GM12878 (cell line): ENCODE measurements around the gene SLC25A27. TPM values are rescaled to one million over a fixed set of nuclear protein-coding genes. Genes with fewer than 3 reads are reported as not detected.

Experiments
- ATAC-seq: fragments of 200-7000 bp; cut with Tn5 transposase; 3 replicates; pipeline ENCODE4 v1.9.1; 2020; ENCODE audit warnings: mild to moderate bottlenecking, moderate library complexity
- BruUV-seq: library from RNA; stranded (reverse); fragments of 400-500 nt; replicated peaks from 2 replicates; lab custom pipeline; 2021; lab: Mats Ljungman, UMichigan
- CTCF ChIA-PET: fragments of 300-600 bp; sonication (Branson Sonifier 250); formaldehyde crosslinking; extraction: SDS; loops from one replicate; lab custom pipeline; 2021; ENCODE audit warnings: inconsistent platforms; lab: Yijun Ruan, JAX
- POLR2A ChIA-PET: fragments of 350-600 bp; formaldehyde crosslinking; extraction: SDS; loops from one replicate; lab custom pipeline; 2021; ENCODE audit warnings: inconsistent platforms; lab: Charles Lee
- RAD21 ChIA-PET: fragments of 300-600 bp; sonication (Branson Sonifier 250); formaldehyde crosslinking; loops from one replicate; lab custom pipeline; 2023; ENCODE audit warnings: antibody characterized with exemption; ENCODE audit not compliant: unreplicated experiment; lab: Charles Lee
- SMC1A ChIA-PET: fragments of 300-600 bp; sonication (Branson Sonifier 250); formaldehyde crosslinking; loops from one replicate; lab custom pipeline; 2023; ENCODE audit not compliant: unreplicated experiment, uncharacterized antibody; lab: Charles Lee
- DNase-seq: peaks from one replicate; pipeline ENCODE4 v3.0.0-alpha.2; 2011; ENCODE audit warnings: low read depth, low spot score
- FAIRE-seq: peaks from 3 replicates; lab custom pipeline; 2011; peaks lifted over from hg19 to GRCh38; lab: Jason Lieb, UNC
- H2AFZ ChIP-seq: 2 replicates; pipeline ENCODE4 v1.6.0; 2011; ENCODE audit warnings: low read depth, low read length, control low read depth; ENCODE audit not compliant: control insufficient read depth
- H3K27ac ChIP-seq: 2 replicates; pipeline ENCODE4 v1.5.1; 2011; ENCODE audit warnings: control low read depth; ENCODE audit not compliant: control insufficient read depth, insufficient read depth
- H3K27me3 ChIP-seq, 2 experiments: replicated peaks in 1 of 2; 2 replicates each; pipeline versions ENCODE4 v1.6.0 to v1.6.1; 2011; ENCODE audit warnings: low read length in 1 of 2; ENCODE audit not compliant: control insufficient read depth in 2 of 2, insufficient read depth in 2 of 2
- H3K36me3 ChIP-seq, 2 experiments: 2 replicates each; pipeline ENCODE4 v1.5.1; 2011; ENCODE audit warnings: low read length in 1 of 2; ENCODE audit not compliant: control insufficient read depth in 2 of 2, insufficient read depth in 2 of 2
- H3K4me1 ChIP-seq: 2 replicates; pipeline ENCODE4 v1.6.1; 2011; ENCODE audit warnings: mild to moderate bottlenecking, low read length, moderate library complexity, mixed read lengths; ENCODE audit not compliant: control insufficient read depth, insufficient read depth
- H3K4me2 ChIP-seq: 2 replicates; pipeline ENCODE4 v1.6.0; 2011; ENCODE audit warnings: control low read depth; ENCODE audit not compliant: control insufficient read depth, insufficient read depth
- H3K4me3 ChIP-seq: fragments of 200-600 bp; sonication (generic); 2 replicates; pipeline ENCODE4 v1.5.1; 2016
- H3K79me2 ChIP-seq: 2 replicates; pipeline ENCODE4 v1.6.0; 2011; ENCODE audit warnings: low read length; ENCODE audit not compliant: control insufficient read depth, insufficient read depth
- H3K9ac ChIP-seq: 2 replicates; pipeline ENCODE4 v1.8.0; 2011; ENCODE audit warnings: low read length, control low read depth, mixed read lengths; ENCODE audit not compliant: control insufficient read depth, insufficient read depth
- H3K9me3 ChIP-seq: replicated peaks from 3 replicates; pipeline ENCODE4 v1.5.1; 2011; ENCODE audit warnings: mild to moderate bottlenecking, low read length; ENCODE audit not compliant: control insufficient read depth, insufficient read depth
- H4K20me1 ChIP-seq: 2 replicates; pipeline ENCODE4 v1.6.0; 2011; ENCODE audit not compliant: control insufficient read depth, insufficient read depth
- ATF7 ChIP-seq: fragments of 450-650 bp; IDR thresholded peaks from 2 replicates; pipeline ENCODE4 v1.6.1; 2016; ENCODE audit warnings: low read depth, mild to moderate bottlenecking
- CBFB ChIP-seq: IDR thresholded peaks from 2 replicates; pipeline ENCODE4 v1.6.1; 2016; ENCODE audit warnings: antibody characterized with exemption, low read depth
- FOXM1 ChIP-seq: IDR thresholded peaks from 2 replicates; pipeline ENCODE4 v1.6.1; 2012; ENCODE audit warnings: low read depth, mild to moderate bottlenecking, inconsistent platforms, low read length, moderate library complexity
- IKZF2 ChIP-seq, 2 experiments: fragments of 450-650 bp; IDR thresholded peaks; 2 replicates each; pipeline ENCODE4 v1.6.1; 2017; ENCODE audit warnings: mild to moderate bottlenecking in 2 of 2, moderate library complexity in 2 of 2
- MLLT1 ChIP-seq: fragments of 450-650 bp; IDR thresholded peaks from 2 replicates; pipeline ENCODE4 v1.6.1; 2016; ENCODE audit warnings: mild to moderate bottlenecking
- MXI1 ChIP-seq: fragments of 150-350 bp; IDR thresholded peaks from 2 replicates; pipeline ENCODE4 v1.6.1; 2011; ENCODE audit warnings: low read depth, mild to moderate bottlenecking, inconsistent platforms, low read length, improper control_type of control experiment
- MYC ChIP-seq: IDR thresholded peaks from 2 replicates; pipeline ENCODE4 v1.6.1; 2011; ENCODE audit warnings: mild to moderate bottlenecking, low read length, moderate library complexity, inconsistent platforms; ENCODE audit not compliant: insufficient read depth, insufficient replicate concordance, insufficient read length, severe bottlenecking
- NFIC ChIP-seq: IDR thresholded peaks from 2 replicates; pipeline ENCODE4 v1.6.1; 2012; ENCODE audit warnings: low read depth, mild to moderate bottlenecking, inconsistent platforms, low read length, moderate library complexity
- NFYA ChIP-seq: IDR thresholded peaks from 2 replicates; pipeline ENCODE4 v1.6.1; 2011; ENCODE audit warnings: low read depth, mild to moderate bottlenecking, low read length, improper control_type of control experiment, borderline replicate concordance
- PAX5 ChIP-seq: IDR thresholded peaks from 2 replicates; pipeline ENCODE4 v1.6.1; 2011; ENCODE audit warnings: low read depth, low read length, borderline replicate concordance
- PML ChIP-seq: IDR thresholded peaks from 2 replicates; pipeline ENCODE4 v1.6.1; 2012; ENCODE audit warnings: low read length, inconsistent platforms
- RELA ChIP-seq: fragments of 450-650 bp; IDR thresholded peaks from 2 replicates; pipeline ENCODE4 v1.8.0; 2014; ENCODE audit warnings: borderline replicate concordance; ENCODE audit not compliant: partially characterized antibody
- RUNX3 ChIP-seq: IDR thresholded peaks from 2 replicates; pipeline ENCODE4 v1.6.1; 2012; ENCODE audit warnings: low read length, inconsistent platforms
- WGBS: methylation state at CpG from one replicate; pipeline ENCODE4 v1.1.6; 2016; ENCODE audit warnings: low lambda C conversion rate; ENCODE audit not compliant: insufficient replicate concordance, insufficient coverage; ENCODE audit errors: missing lambda C conversion rate; 5-methylcytosine and 5-hydroxymethylcytosine counted together
- in situ Hi-C: fragments of 300-500 bp; cut with MboI; formaldehyde crosslinking; loops from 9 replicates; pipeline ENCODE4 v1.14.3; 2018; ENCODE audit warnings: mixed read lengths
- intact Hi-C: fragments of 100-400 bp; cut with micrococcal nuclease; formaldehyde crosslinking; loops from one replicate; pipeline ENCODE4 v1.14.2; 2022; ENCODE audit not compliant: unreplicated experiment
- polyA plus RNA-seq, 11 experiments: library from polyadenylated mRNA; depleted of rRNA in 4 of 11; unstranded in 6 of 11; stranded (reverse) in 5 of 11; fragments of >200 nt; fragmentation: Nextera tagmentation in 4 of 11; fragmentation: Illumina TruSeq in 1 of 11; extraction: Ambion mirVana in 4 of 11; extraction: Trizol in 1 of 11; gene quantifications; 1 replicate in 1 of 11; 2 replicates in 10 of 11; pipeline versions ENCODE4 v1.2.1 to v1.2.3, GENCODE V29; 2011 to 2016; ENCODE audit warnings: inconsistent platforms in 2 of 11, missing spikeins in 2 of 11, low read depth in 1 of 11
- total RNA-seq, 4 experiments: library from RNA; depleted of rRNA in 3 of 4; stranded (reverse); fragments of >200 nt in 3 of 4; fragmentation: Illumina TruSeq in 1 of 4; extraction: Trizol in 1 of 4; gene quantifications; 2 replicates each; pipeline versions ENCODE4 v1.2.1 to v1.2.3, GENCODE V29; 2013 to 2021
- TF ChIP-seq, protein P1 (sequence below): IDR thresholded peaks from 2 replicates; pipeline ENCODE4 v1.6.1; 2011; ENCODE audit warnings: borderline replicate concordance, low read depth, mild to moderate bottlenecking, moderate library complexity, mixed read lengths, low read length; ENCODE audit not compliant: insufficient read depth; ENCODE audit errors: extremely low read length
- TF ChIP-seq, protein P2 (sequence below): IDR thresholded peaks from 2 replicates; pipeline ENCODE4 v1.6.1; 2011; ENCODE audit warnings: borderline replicate concordance, low read depth, mild to moderate bottlenecking, moderate library complexity, low read length; ENCODE audit not compliant: insufficient read depth, poor library complexity, severe bottlenecking

SLC25A27 gene
- total and polyA plus RNA-seq, 10 of the 15 experiments (the other 5 are each of a cell fraction or from before 2014, with no cell fraction given): not detected

- FAIRE-seq (no peak), ATAC-seq (no peak)
- no peak overlapping the region for H3K9ac ChIP-seq
- no peak overlapping the region for H3K4me2 ChIP-seq
- H3K36me3 ChIP-seq: no peaks in the 10 kb centered on the region
- intact Hi-C loops: no loop called here
- ChIA-PET CTCF (no interaction called here), RAD21 (no interaction called here), SMC1A (no interaction called here)
- in situ Hi-C loops: no loop called here
- WGBS: 30% methylated on average over 8 of the region's 8 CpGs
- H3K9me3 ChIP-seq: no peaks in the 10 kb centered on the region
- TF ChIP-seq NFYA: no peak
- no peak for TF ChIP-seq RUNX3
- TF ChIP-seq, protein P1, sequence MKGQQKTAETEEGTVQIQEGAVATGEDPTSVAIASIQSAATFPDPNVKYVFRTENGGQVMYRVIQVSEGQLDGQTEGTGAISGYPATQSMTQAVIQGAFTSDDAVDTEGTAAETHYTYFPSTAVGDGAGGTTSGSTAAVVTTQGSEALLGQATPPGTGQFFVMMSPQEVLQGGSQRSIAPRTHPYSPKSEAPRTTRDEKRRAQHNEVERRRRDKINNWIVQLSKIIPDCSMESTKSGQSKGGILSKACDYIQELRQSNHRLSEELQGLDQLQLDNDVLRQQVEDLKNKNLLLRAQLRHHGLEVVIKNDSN: no peak
- no peak for TF ChIP-seq IKZF2 (IDR thresholded peaks at IDR 0.05)
- TF ChIP-seq, all 136 proteins: peak for 0
- DNase-seq: no peak
- Histone ChIP-seq H2AFZ (no peak overlapping the region), H4K20me1 (no peaks in the 10 kb centered on the region), H3K4me1 (no peaks in the 10 kb centered on the region), H3K27ac (no peak overlapping the region), H3K79me2 (no peaks in the 10 kb centered on the region), H3K27me3 (peaks cover 2 to 13% of the 10 kb centered on the region in 2 experiments), H3K4me3 (no peak overlapping the region)
- no TSS peak for BruUV-seq
- POLR2A ChIA-PET: no interaction called here
Observed at GRCh38 chr6:46651816-46652215, 959 bp upstream of the SLC25A27 start.

GRCh38 chr6:46652232-46652602, 558 bp upstream of the SLC25A27 start:
- ChIA-PET RAD21 (no interaction called here), POLR2A (no interaction called here)
- 2% methylated on average over 6 of the region's 6 CpGs for WGBS
- Histone ChIP-seq H4K20me1 (no peaks in the 10 kb centered on the region), H3K36me3 (no peaks in the 10 kb centered on the region), H2AFZ (peak overlapping the region; percentile 84; the same call in 1 of the 2 replicates), H3K4me3 (peak overlapping the region; percentile 46; the same call in 1 of the 2 replicates), H3K4me2 (peak overlapping the region; percentile 91)
- intact Hi-C loops (no loop called here), in situ Hi-C loops (no loop called here)
- TF ChIP-seq MXI1: no peak
- TF ChIP-seq PAX5: no peak
- TF ChIP-seq RELA: no peak
- no peak for TF ChIP-seq MYC
- no peak for TF ChIP-seq ATF7
- no peak for TF ChIP-seq MLLT1
- no peak for TF ChIP-seq PML
- no peak for TF ChIP-seq FOXM1
- TF ChIP-seq CBFB: no peak
- TF ChIP-seq NFIC: no peak
- TF ChIP-seq, protein P2, sequence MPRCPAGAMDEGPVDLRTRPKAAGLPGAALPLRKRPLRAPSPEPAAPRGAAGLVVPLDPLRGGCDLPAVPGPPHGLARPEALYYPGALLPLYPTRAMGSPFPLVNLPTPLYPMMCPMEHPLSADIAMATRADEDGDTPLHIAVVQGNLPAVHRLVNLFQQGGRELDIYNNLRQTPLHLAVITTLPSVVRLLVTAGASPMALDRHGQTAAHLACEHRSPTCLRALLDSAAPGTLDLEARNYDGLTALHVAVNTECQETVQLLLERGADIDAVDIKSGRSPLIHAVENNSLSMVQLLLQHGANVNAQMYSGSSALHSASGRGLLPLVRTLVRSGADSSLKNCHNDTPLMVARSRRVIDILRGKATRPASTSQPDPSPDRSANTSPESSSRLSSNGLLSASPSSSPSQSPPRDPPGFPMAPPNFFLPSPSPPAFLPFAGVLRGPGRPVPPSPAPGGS: no peak
- TF ChIP-seq, all 136 proteins: peak for 0
- DNase-seq (no peak), FAIRE-seq (no peak), ATAC-seq (no peak)
- Histone ChIP-seq H3K4me1 (no peaks in the 10 kb centered on the region), H3K9ac (no peak overlapping the region), H3K27me3 (peaks cover 2 to 13% of the 10 kb centered on the region in 2 experiments), H3K27ac (no peak overlapping the region), H3K9me3 (no peaks in the 10 kb centered on the region), H3K79me2 (no peaks in the 10 kb centered on the region)
- no TSS peak for BruUV-seq
- SMC1A ChIA-PET: no interaction called here
- CTCF ChIA-PET: no interaction called here
